HepG2 (cell line): ENCODE results near the gene RSPH4A. TPM values are rescaled to one million over a fixed set of nuclear protein-coding genes. Genes with fewer than 3 reads are reported as not detected.
A peak's percentile ranks its signal among the peaks of the same experiment; 100 is the strongest.

ENCODE experiments used
- ATAC-seq: fragments of 200-7000 bp; cut with Tn5 transposase; 3 replicates; pipeline ENCODE4 v1.9.1; 2020; ENCODE audit warnings: mild to moderate bottlenecking, moderate library complexity
- BruUV-seq: library from RNA; stranded (reverse); fragments of 400-500 nt; replicated peaks from 2 replicates; lab custom pipeline; 2021; lab: Mats Ljungman, UMichigan
- CTCF ChIA-PET: fragments of 300-600 bp; formaldehyde crosslinking; extraction: SDS; loops from one replicate; lab custom pipeline; 2021; ENCODE audit warnings: low total read pairs, inconsistent platforms, low intra/inter-chr PET ratio; lab: Yijun Ruan, JAX
- POLR2A ChIA-PET: fragments of 350-600 bp; sonication (Branson Sonifier 250); formaldehyde crosslinking; loops from one replicate; lab custom pipeline; 2020; ENCODE audit warnings: antibody characterized with exemption, inconsistent platforms; lab: Yijun Ruan, JAX
- DNase-seq: peaks from one replicate; pipeline ENCODE4 v3.0.0-alpha.2; 2015; ENCODE audit warnings: low spot score
- FAIRE-seq: peaks from 3 replicates; lab custom pipeline; 2011; peaks lifted over from hg19 to GRCh38; lab: Jason Lieb, UNC
- H2AFZ ChIP-seq: one replicate; pipeline ENCODE4 v1.6.1; 2011; ENCODE audit warnings: low read length, inconsistent platforms
- H3K27ac ChIP-seq: fragments of 300-600 bp; 3 replicates; pipeline ENCODE4 v1.8.0; 2011; ENCODE audit warnings: mixed run types, mild to moderate bottlenecking, mixed read lengths, low read length, inconsistent platforms; ENCODE audit not compliant: insufficient read depth; ENCODE audit errors: extremely low read length
- H3K27me3 ChIP-seq, 2 experiments: fragments of 200-600 bp in 1 of 2; 2 replicates in 1 of 2; 3 replicates in 1 of 2; pipeline versions ENCODE4 v1.6.0 to v1.8.0; 2011; ENCODE audit warnings: low read length in 2 of 2, mild to moderate bottlenecking in 2 of 2, moderate library complexity in 2 of 2, inconsistent platforms in 1 of 2; ENCODE audit not compliant: insufficient read depth in 2 of 2, control insufficient read depth in 1 of 2
- H3K36me3 ChIP-seq, 2 experiments: fragments of 200-600 bp in 1 of 2; replicated peaks in 1 of 2; 2 replicates in 1 of 2; 3 replicates in 1 of 2; pipeline versions ENCODE4 v1.5.1 to v1.8.0; 2011; ENCODE audit warnings: low read length in 2 of 2, inconsistent platforms in 1 of 2; ENCODE audit not compliant: insufficient read depth in 2 of 2, control insufficient read depth in 1 of 2
- H3K4me1 ChIP-seq: 2 replicates; pipeline ENCODE4 v1.5.1; 2012; ENCODE audit warnings: low read length, inconsistent platforms; ENCODE audit not compliant: insufficient read depth
- H3K4me2 ChIP-seq: 2 replicates; pipeline ENCODE4 v1.6.0; 2011; ENCODE audit warnings: low read depth, low read length, inconsistent platforms
- H3K4me3 ChIP-seq, 3 experiments: fragments of 200-600 bp in 1 of 3; sonication (generic), shearing (Covaris generic) in 1 of 3; replicated peaks in 1 of 3; 2 replicates each; pipeline ENCODE4 v1.5.1; 2011 to 2016; ENCODE audit warnings: low read length in 3 of 3, inconsistent platforms in 2 of 3, low read depth in 2 of 3, mild to moderate bottlenecking in 2 of 3, control low read depth in 1 of 3, mixed read lengths in 1 of 3; ENCODE audit not compliant: insufficient read depth in 1 of 3
- H3K79me2 ChIP-seq: one replicate; pipeline ENCODE4 v1.6.1; 2011; ENCODE audit warnings: low read length, inconsistent platforms; ENCODE audit not compliant: insufficient read depth
- H3K9ac ChIP-seq: 2 replicates; pipeline ENCODE4 v1.6.0; 2011; ENCODE audit warnings: mild to moderate bottlenecking, low read depth, low read length, inconsistent platforms; ENCODE audit not compliant: insufficient read depth
- H3K9me3 ChIP-seq: 2 replicates; pipeline ENCODE4 v1.5.1; 2012; ENCODE audit warnings: mild to moderate bottlenecking, low read length
- H4K20me1 ChIP-seq: 2 replicates; pipeline ENCODE4 v1.6.0; 2011; ENCODE audit warnings: inconsistent platforms, mild to moderate bottlenecking, low read length, moderate library complexity; ENCODE audit not compliant: insufficient read depth
- AGO2 ChIP-seq: fragments of 200-400 bp; formaldehyde crosslinking; optimal IDR thresholded peaks from 2 replicates; pipeline ENCODE3; 2017; ENCODE audit warnings: mild to moderate bottlenecking, low read depth, low read length, moderate library complexity
- ATF5 ChIP-seq: sonication (generic); formaldehyde crosslinking; IDR thresholded peaks from 2 replicates; pipeline ENCODE4 v1.4.0; 2020; ENCODE audit warnings: mild to moderate bottlenecking, low read depth, missing genetic modification reagents
- FOXA3 ChIP-seq: IDR thresholded peaks from 2 replicates; pipeline ENCODE4 v1.6.1; 2016; ENCODE audit warnings: missing genetic modification reagents, missing compliant biosample characterization
- NR3C1 ChIP-seq: sonication (generic); formaldehyde crosslinking; IDR thresholded peaks from 2 replicates; pipeline ENCODE4 v1.4.0; 2020; ENCODE audit warnings: missing genetic modification reagents
- USF2 ChIP-seq, 2 experiments: sonication (generic) in 1 of 2; formaldehyde crosslinking in 1 of 2; IDR thresholded peaks; 2 replicates each; pipeline versions ENCODE4 v1.5.1 to v1.6.1; 2011 to 2020; ENCODE audit warnings: borderline replicate concordance in 1 of 2, low read depth in 1 of 2, low read length in 1 of 2, mild to moderate bottlenecking in 1 of 2, missing genetic modification reagents in 1 of 2, moderate library complexity in 1 of 2
- ZBTB8A ChIP-seq: sonication (generic); formaldehyde crosslinking; IDR thresholded peaks from 2 replicates; pipeline ENCODE4 v1.4.0; 2020; ENCODE audit warnings: mild to moderate bottlenecking, low read depth, missing genetic modification reagents, borderline replicate concordance
- ZC3H4 ChIP-seq: sonication (generic); formaldehyde crosslinking; IDR thresholded peaks from 2 replicates; pipeline ENCODE4 v1.4.0; 2020; ENCODE audit warnings: missing genetic modification reagents, borderline replicate concordance
- ZNF12 ChIP-seq: sonication (generic); formaldehyde crosslinking; IDR thresholded peaks from 2 replicates; pipeline ENCODE4 v1.5.0; 2020; ENCODE audit warnings: missing genetic modification reagents
- ZNF280D ChIP-seq: sonication (generic); formaldehyde crosslinking; IDR thresholded peaks from 2 replicates; pipeline ENCODE4 v1.5.1; 2020; ENCODE audit warnings: mild to moderate bottlenecking, missing genetic modification reagents
- ZNF644 ChIP-seq: IDR thresholded peaks from 2 replicates; pipeline ENCODE4 v1.6.1; 2016; ENCODE audit warnings: low read depth
- ZNF7 ChIP-seq: IDR thresholded peaks from 2 replicates; pipeline ENCODE4 v1.6.1; 2016; ENCODE audit warnings: missing biosample characterization, missing genetic modification reagents
- ZNF710 ChIP-seq: sonication (generic); formaldehyde crosslinking; IDR thresholded peaks from 2 replicates; pipeline ENCODE4 v1.5.0; 2020; ENCODE audit warnings: mild to moderate bottlenecking, missing genetic modification reagents, borderline replicate concordance
- ZNF782 ChIP-seq: sonication (generic); formaldehyde crosslinking; IDR thresholded peaks from 2 replicates; pipeline ENCODE4 v1.4.0; 2020; ENCODE audit warnings: missing genetic modification reagents, mild to moderate bottlenecking, borderline replicate concordance
- ZNF839 ChIP-seq: sonication (generic); formaldehyde crosslinking; IDR thresholded peaks from 2 replicates; pipeline ENCODE4 v1.4.0; 2020; ENCODE audit warnings: missing genetic modification reagents, mild to moderate bottlenecking, borderline replicate concordance
- WGBS: methylation state at CpG from one replicate; pipeline ENCODE4 v1.1.6; 2017; ENCODE audit warnings: low lambda C conversion rate; 5-methylcytosine and 5-hydroxymethylcytosine counted together
- in situ Hi-C: cut with HindIII; loops from 2 replicates; pipeline ENCODE4 v1.10.0; 2017; ENCODE audit warnings: low pct_unique_long_range_greater_than_20kb; ENCODE audit not compliant: extremely low pct_ligation_motif_present
- intact Hi-C: fragments of 100-400 bp; cut with micrococcal nuclease; formaldehyde crosslinking; loops from one replicate; pipeline ENCODE4 v1.10.0; 2022; ENCODE audit not compliant: unreplicated experiment
- polyA plus RNA-seq, 8 experiments: library from polyadenylated mRNA; depleted of rRNA in 3 of 8; stranded (reverse) in 7 of 8; unstranded in 1 of 8; fragments of >200 nt; fragmentation: Illumina TruSeq in 4 of 8; extraction: Trizol in 4 of 8; gene quantifications; 2 replicates each; pipeline versions ENCODE4 v1.2.1 to v1.2.3, GENCODE V29; 2011 to 2016; ENCODE audit warnings: low read depth in 4 of 8, missing spikeins in 1 of 8, mixed read lengths in 1 of 8; ENCODE audit not compliant: insufficient read depth in 1 of 8
- total RNA-seq, 5 experiments: library from RNA; depleted of rRNA; stranded (reverse); fragments of >200 nt; fragmentation: Illumina TruSeq; extraction: Trizol; gene quantifications; 2 replicates each; pipeline ENCODE4 v1.2.3, GENCODE V29; 2016; ENCODE audit warnings: low read depth in 1 of 5

RSPH4A gene
- total and polyA plus RNA-seq, 2 of the 13 experiments (the other 11 are each of a cell fraction or from before 2014, with no cell fraction given) = 0.24 to 0.40 TPM

GRCh38 chr6:116629563-116629981 lies 13.3 kb downstream of the RSPH4A start (continued):
- TF ChIP-seq ATF5 (CRISPR knock-in tag) (no peak), ZNF7 (no peak), ZNF644 (CRISPR knock-in tag) (no peak), AGO2 (no peak), ZC3H4 (no peak)

GRCh38 chr6:116631379-116631990 lies 15.2 kb downstream of the RSPH4A start:
- BruUV-seq = no TSS peak
- in situ Hi-C loops = no loop called here
- CTCF ChIA-PET = no interaction called here
- TF ChIP-seq NR3C1 (CRISPR knock-in tag) = no peak
- peak; percentile 98 for TF ChIP-seq ZNF710 (CRISPR knock-in tag)
- no peak for TF ChIP-seq ZNF782 (CRISPR knock-in tag)
- TF ChIP-seq ZBTB8A (CRISPR knock-in tag) = no peak
- TF ChIP-seq ZNF280D (CRISPR knock-in tag) = peak; percentile 78
- no peak for TF ChIP-seq USF2 (IDR thresholded peaks at IDR 0.05; ENCODE audit: low read depth, low read length)
- no peak for TF ChIP-seq USF2 (CRISPR knock-in tag; IDR thresholded peaks at IDR 0.05; ENCODE audit: borderline replicate concordance)
- peak; percentile 93 for TF ChIP-seq FOXA3 (CRISPR knock-in tag)
- peak; percentile 87; the same call in 1 of the 2 replicates for TF ChIP-seq ZNF12 (CRISPR knock-in tag)
- no peak for TF ChIP-seq ZNF839

More at GRCh38 chr6:116631379-116631990, 15.2 kb downstream of the RSPH4A start:
- Histone ChIP-seq H3K9me3 (no peaks in the 10 kb centered on the region), H3K4me1 (peaks cover 51% of the 10 kb centered on the region), H3K27ac (peak overlapping the region; percentile 83), H3K36me3 (peaks cover 2 to 7% of the 10 kb centered on the region in 2 experiments; a peak in 3 of 5 replicates), H4K20me1 (no peaks in the 10 kb centered on the region), H3K4me2 (peak overlapping the region; percentile 81), H3K4me3 (peak overlapping the region in 2 of 3 experiments; percentile 1 to 28; a peak in 2 of 6 replicates), H3K9ac (peak overlapping the region; percentile 61), H3K79me2 (no peaks in the 10 kb centered on the region), H3K27me3 (no peaks in the 10 kb centered on the region), H2AFZ (peak overlapping the region; percentile 15)
- intact Hi-C loops = loop anchor here (2.0 to 5.0 kb wide), 5 partner anchors 13 to 354 kb away; partner anchors contain the start of genes RSPH4A, RWDD1, TSPYL1 and ZUP1
- under 1% methylated on average over 5 of the region's 5 CpGs for WGBS
- peak; percentile 99 for ATAC-seq
- peak; percentile 100 for DNase-seq
- POLR2A ChIA-PET = interaction anchor here (0.7 to 2.5 kb wide), 3 partner anchors 15 to 77 kb away, joined by 3 to 14 read pairs (median 3); partner anchors contain the start of genes RSPH4A and RWDD1
- peak; percentile 96 for FAIRE-seq
